K562 (cell line): ENCODE measurements around the gene PPP1R12B. TPM values are rescaled to one million over a fixed set of nuclear protein-coding genes. Genes with fewer than 3 reads are reported as not detected.
"Not testable (repeated sequence)": the region's sequence is repeated elsewhere in the genome, so short reads cannot be mapped to it uniquely, and the experiment has no call there.

ENCODE experiments used
- AFF1 ChIP-seq, 2 experiments: fragments of 450-650 bp; IDR thresholded peaks; 2 replicates each; pipeline ENCODE4 v1.6.1; 2018; ENCODE audit warnings: mild to moderate bottlenecking in 2 of 2, low read depth in 1 of 2; ENCODE audit not compliant: partially characterized antibody in 2 of 2
- ARID1B ChIP-seq: fragments of 450-650 bp; IDR thresholded peaks from 2 replicates; pipeline ENCODE4 v1.6.1; 2016; ENCODE audit warnings: antibody characterized with exemption, mild to moderate bottlenecking, inconsistent platforms
- ATF3 ChIP-seq, 2 experiments: fragments of 450-650 bp in 1 of 2; sonication (generic) in 1 of 2; formaldehyde crosslinking in 1 of 2; IDR thresholded peaks in 1 of 2; conservative IDR thresholded peaks in 1 of 2; 2 replicates each; pipeline versions ENCODE4 v1.6.1 to v1.8.1; 2016 to 2023; ENCODE audit warnings: mild to moderate bottlenecking in 2 of 2, moderate library complexity in 2 of 2, inconsistent platforms in 1 of 2, missing genetic modification reagents in 1 of 2
- C11orf30 ChIP-seq: fragments of 450-650 bp; IDR thresholded peaks from 2 replicates; pipeline ENCODE4 v1.6.1; 2016; ENCODE audit warnings: low read depth, mild to moderate bottlenecking
- EHMT2 ChIP-seq: fragments of 450-650 bp; IDR thresholded peaks from 2 replicates; pipeline ENCODE4 v1.6.1; 2018; ENCODE audit warnings: antibody characterized with exemption
- ELF1 ChIP-seq: fragments of 200-800 bp; sonication (Bioruptor generic); IDR thresholded peaks from 2 replicates; pipeline ENCODE4 v1.6.1; 2016; ENCODE audit warnings: missing genetic modification characterization, missing compliant biosample characterization
- FOSL1 ChIP-seq: fragments of 200-800 bp; sonication (Bioruptor generic); conservative IDR thresholded peaks from 2 replicates; pipeline ENCODE4 v1.6.1; 2016; ENCODE audit warnings: missing genetic modification characterization, missing compliant biosample characterization
- JUND ChIP-seq, 2 experiments: IDR thresholded peaks; 2 replicates in 1 of 2; 3 replicates in 1 of 2; pipeline ENCODE4 v1.6.1; 2011; ENCODE audit warnings: borderline replicate concordance in 2 of 2, low read depth in 2 of 2, low read length in 2 of 2, improper control_type of control experiment in 1 of 2, missing biosample characterization in 1 of 2, missing genetic modification characterization in 1 of 2, missing genetic modification reagents in 1 of 2
- MAFG ChIP-seq: fragments of 450-650 bp; conservative IDR thresholded peaks from 2 replicates; pipeline ENCODE4 v1.6.1; 2016; ENCODE audit warnings: missing genetic modification characterization, missing compliant biosample characterization
- MAZ ChIP-seq, 2 experiments: fragments of 450-650 bp in 1 of 2; sonication (generic) in 1 of 2; formaldehyde crosslinking; IDR thresholded peaks in 1 of 2; conservative IDR thresholded peaks in 1 of 2; 2 replicates each; pipeline versions ENCODE4 v1.4.0 to v1.5.0; 2020; ENCODE audit warnings: mild to moderate bottlenecking in 1 of 2, missing genetic modification reagents in 1 of 2
- SMARCA4 ChIP-seq: fragments of 450-650 bp; IDR thresholded peaks from 2 replicates; pipeline ENCODE4 v1.6.1; 2016
- ZNF316 ChIP-seq: fragments of 450-650 bp; IDR thresholded peaks from 2 replicates; pipeline ENCODE4 v1.6.1; 2016
- polyA plus RNA-seq, 8 experiments: library from polyadenylated mRNA; depleted of rRNA in 4 of 8; stranded (reverse) in 5 of 8; unstranded in 3 of 8; fragments of >200 nt; fragmentation: Nextera tagmentation in 2 of 8; fragmentation: Illumina TruSeq in 1 of 8; extraction: Ambion mirVana in 2 of 8; extraction: Trizol in 1 of 8; gene quantifications; 2 replicates each; pipeline versions ENCODE4 v1.2.1 to v1.2.3, GENCODE V29; 2011 to 2014; ENCODE audit warnings: inconsistent platforms in 1 of 8, missing spikeins in 1 of 8
- total RNA-seq, 7 experiments: library from RNA; depleted of rRNA in 6 of 7; stranded (reverse); fragments of >200 nt in 6 of 7; fragmentation: Illumina TruSeq in 2 of 7; extraction: Trizol in 2 of 7; gene quantifications; 2 replicates each; pipeline versions ENCODE4 v1.2.1 to v1.2.3, GENCODE V29; 2011 to 2021; ENCODE audit warnings: low replicate concordance in 1 of 7

The PPP1R12B gene
- total and polyA plus RNA-seq, 9 of the 15 experiments (the other 6 are each of a cell fraction or from before 2014, with no cell fraction given), result 0.73 to 16.9 (median 13.6) TPM

GRCh38 chr1:202468695-202469094 lies 120.2 kb downstream of the PPP1R12B start (continued):
- TF ChIP-seq JUND (IDR thresholded peaks at IDR 0.05; ENCODE audit: borderline replicate concordance, low read depth, low read length) (0 out of 2 replicates have a peak, but pooled peaks have one; percentile 49), JUND (tag; IDR thresholded peaks at IDR 0.05; ENCODE audit: borderline replicate concordance, low read depth, low read length) (peak; percentile 36; the same call in 1 of the 3 replicates), SMARCA4 (peak; percentile 43; the same call in 1 of the 2 replicates), ZNF316 (peak; percentile 72), ARID1B (peak; percentile 46), FOSL1 (tag) (peak; percentile 64), EHMT2 (peak; percentile 57; the same call in 1 of the 2 replicates), ATF3 (IDR thresholded peaks at IDR 0.05) (peak; percentile 56; the same call in 1 of the 2 replicates), AFF1 (IDR thresholded peaks at IDR 0.05; ENCODE audit: low read depth in 1 of 2, partially characterized antibody in 2 of 2) (peak in 1 of 2 experiments; percentile 95), MAFG (tag) (peak; percentile 38; the same call in 1 of the 2 replicates), MAZ (CRISPR knock-in tag; conservative IDR thresholded peaks at IDR 0.05 in 1 of 2, IDR thresholded peaks at IDR 0.05 in 1 of 2) (peak in 1 of 2 experiments; percentile 21; a peak in 1 of 4 replicates), C11orf30 (peak; percentile 71), ELF1 (tag) (peak; percentile 57)
- not testable (repeated sequence) for TF ChIP-seq ATF3 (CRISPR knock-in tag; conservative IDR thresholded peaks at IDR 0.05)
